Left renal cortex interstitium (tissue), 4 donors: ENCODE results near the gene CEP120. TPM values are rescaled to one million over a fixed set of nuclear protein-coding genes. Genes with fewer than 3 reads are reported as not detected.
"Not testable (repeated sequence)": the region's sequence is repeated elsewhere in the genome, so short reads cannot be mapped to it uniquely, and the experiment has no call there.

Source experiments
- DNase-seq, 4 donors: peaks; one replicate each; pipeline ENCODE4 v3.0.0-alpha.2; 2013; ENCODE audit warnings: low read depth in 4 of 4, low spot score in 2 of 4, missing footprints in 1 of 4
- polyA plus RNA-seq, 4 donors: library from polyadenylated mRNA; unstranded; fragments of 120-200 nt; gene quantifications; one replicate each; pipeline ENCODE4 v1.2.1, GENCODE V29; 2013; ENCODE audit not compliant: insufficient read length in 4 of 4

The CEP120 gene
- polyA plus RNA-seq, 4 donors: 20.8 to 24.9 (median 22.0) TPM

DNA sequence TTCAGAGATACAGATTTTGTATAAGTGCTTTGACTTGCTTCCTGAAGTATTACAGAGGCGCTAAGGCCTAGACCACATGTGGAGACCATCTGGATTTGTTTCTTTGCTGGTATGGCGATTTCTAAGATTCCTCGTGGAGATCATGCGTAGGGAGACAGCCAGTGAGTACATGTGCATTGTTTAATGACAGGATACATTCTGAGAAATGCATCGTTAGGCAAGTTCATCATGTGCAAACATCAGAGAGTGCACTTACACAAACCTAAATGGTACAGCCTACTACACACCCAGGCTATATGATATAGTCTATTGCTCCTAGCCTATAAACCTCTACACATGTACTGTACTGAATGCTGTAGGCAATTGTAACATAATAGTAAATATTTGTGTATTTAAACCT lies 16.5 kb upstream of the CEP120 start:
- no peak for DNase-seq

DNA sequence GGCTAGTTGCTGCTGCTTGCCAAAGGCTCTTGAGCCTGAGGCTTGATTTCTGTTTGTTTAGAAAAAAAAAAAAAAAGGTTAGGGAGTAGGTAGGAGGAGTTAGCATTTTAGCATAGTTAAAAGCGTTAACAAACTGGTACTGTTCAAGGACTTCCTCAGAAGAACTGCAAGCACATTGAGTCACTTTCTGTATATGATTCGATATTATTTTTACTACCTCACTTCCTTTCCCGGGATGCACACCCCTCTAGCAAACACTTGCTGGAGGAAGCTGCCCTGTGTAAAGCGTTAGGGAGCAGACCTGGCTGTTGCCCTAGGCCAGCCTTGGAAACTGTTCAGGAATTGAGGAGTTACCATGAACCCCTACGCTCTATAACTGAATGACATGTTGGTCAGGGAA lies 15.7 kb upstream of the CEP120 start:
- no peak for DNase-seq

DNA sequence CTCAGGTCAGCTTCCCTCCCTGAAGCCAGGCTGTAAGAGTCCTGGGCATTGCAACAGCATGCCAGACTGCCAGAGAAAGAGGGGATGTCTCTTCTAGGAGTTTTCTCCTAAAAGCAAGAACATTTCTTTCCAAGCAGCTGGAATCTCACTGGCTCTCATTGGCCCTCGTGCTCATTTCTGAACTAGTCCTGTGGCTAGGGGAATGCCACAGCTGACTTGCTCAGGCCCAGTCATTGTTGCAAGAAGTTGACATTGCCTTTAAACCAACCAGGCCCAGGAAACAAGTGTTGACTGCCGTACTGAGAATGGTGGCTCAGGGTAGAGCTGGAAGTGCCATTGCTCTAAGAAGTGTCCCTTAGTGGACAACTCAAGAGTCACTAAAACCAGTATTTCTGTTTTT lies 15.0 kb upstream of the CEP120 start:
- DNase-seq: no peak

DNA sequence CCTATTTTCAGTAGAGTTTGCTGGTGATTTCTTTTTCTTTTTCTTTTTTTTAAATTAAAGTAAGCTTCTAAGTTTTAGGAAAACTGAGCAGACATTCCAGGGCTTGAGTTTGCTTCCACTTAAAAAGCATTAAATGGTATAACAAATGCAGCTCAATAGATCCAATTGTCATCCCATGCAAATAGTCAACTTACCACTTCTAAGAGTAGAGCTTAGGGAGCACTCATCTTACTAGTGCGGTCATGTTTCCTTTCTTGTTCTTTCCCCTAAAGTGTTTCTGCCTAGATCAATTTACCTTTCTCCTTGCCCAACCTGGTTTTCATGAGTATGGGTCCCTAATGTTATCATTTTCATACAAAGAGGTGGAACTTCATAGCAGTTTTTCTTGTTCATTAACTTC lies 13.0 kb upstream of the CEP120 start:
- DNase-seq: no peak

DNA sequence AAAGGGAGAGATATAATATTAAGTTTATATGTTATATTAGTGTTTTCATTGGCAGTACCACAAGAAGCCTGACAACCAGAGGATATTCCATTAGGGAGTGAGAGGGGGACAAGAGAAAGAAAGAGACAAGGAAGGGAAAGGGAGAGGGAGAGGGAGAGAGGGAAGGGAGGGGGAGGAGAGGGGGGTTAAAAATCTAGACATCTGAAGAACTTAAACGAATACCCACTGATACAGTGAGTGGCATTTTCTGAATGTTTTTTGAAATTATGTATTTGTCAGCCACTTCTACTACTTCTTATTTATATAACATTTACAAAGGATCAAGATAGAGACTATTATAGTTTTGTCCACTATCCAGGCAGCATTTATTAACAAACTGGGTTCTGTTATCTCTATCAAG lies 11.6 kb upstream of the CEP120 start:
- DNase-seq: no peak

DNA sequence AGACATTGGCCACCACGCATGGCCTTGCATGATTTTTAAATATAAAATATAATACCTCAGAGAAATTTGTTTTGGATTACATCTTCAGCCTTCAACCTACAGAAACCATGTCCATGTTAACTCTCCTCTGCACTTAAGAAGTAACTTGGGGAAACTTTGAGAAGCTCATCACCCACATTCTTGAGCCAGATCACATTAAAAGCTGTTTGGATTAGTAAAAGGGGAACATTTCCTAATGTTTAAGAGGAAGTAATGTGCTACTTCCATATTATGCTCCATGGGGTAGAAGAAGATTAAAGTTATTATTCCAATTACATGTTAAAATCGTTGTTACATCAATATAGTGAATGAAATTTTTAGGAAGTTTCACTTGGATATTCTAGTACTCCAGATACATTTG lies 10.4 kb upstream of the CEP120 start:
- DNase-seq: no peak

DNA sequence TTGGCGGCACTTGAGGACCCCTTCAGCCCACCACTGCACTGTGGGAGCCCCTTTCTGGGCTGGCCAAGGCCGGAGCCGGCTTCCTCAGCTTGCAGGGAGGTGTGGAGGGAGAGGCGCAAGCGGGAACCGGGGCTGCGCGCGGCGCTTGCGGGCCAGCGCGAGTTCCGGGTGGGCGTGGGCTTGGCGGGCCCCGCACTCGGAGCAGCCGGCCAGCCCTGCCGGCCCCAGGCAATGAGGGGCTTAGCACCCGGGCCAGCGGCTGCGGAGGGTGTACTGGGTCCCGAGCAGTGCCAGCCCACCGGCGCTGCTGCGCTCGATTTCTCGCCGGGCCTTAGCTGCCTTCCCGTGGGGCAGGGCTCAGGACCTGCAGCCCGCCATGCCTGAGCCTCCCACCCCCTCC lies 7.2 kb upstream of the CEP120 start:
- DNase-seq: not testable (repeated sequence)

DNA sequence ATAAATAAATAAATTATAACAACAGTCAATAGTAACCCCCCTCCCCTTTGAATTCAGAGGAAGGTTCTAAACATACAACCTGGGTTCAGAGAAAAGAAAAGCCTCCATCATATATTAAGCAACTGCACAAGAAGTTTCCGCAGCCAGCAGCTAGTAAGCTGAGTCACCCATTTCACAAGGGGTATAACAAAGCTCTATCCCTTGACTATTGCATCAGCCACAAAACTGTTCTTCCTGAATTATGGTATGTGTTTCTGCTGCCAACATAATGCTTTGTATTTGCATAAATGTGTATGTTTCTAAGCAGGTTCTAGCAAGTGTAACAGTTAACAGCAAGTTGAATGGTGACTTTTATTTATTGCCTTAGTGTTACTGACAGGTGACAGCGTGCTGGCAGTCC lies 6.8 kb upstream of the CEP120 start:
- DNase-seq: no peak

DNA sequence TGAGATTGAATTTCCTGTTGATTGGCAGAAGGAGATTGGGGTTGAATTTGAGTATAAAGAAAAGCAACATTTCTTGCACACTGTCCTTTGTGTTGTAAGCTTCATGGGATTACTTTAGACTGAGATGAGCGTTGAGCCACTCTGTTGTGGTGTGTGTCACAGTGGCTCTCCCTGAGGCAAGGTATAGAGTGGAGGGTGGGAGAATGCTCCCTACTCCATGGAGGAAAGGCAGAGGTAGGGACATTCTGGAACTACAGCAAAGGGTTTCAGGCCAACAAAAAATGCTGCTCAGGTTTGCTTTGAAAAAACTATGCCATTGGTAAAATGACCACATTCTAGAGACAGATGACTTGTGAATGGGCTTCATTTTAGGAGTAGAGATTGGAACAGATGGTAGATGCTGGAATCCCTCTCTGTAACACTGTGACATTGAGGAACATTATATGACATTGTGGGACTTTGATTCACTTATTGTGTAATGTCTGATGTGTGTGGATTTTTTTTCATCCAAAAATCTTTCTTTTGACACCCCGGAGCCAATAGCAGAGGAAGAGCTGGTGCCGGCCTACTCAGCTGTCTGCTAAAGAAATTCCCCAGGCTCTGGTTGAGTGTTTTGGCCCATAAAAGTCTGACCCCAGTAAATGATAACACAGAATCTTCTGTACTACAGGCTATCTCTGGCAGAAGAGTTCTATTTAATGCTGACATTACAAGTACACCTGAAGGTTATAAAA lies 6.2 kb upstream of the CEP120 start:
- no peak for DNase-seq

DNA sequence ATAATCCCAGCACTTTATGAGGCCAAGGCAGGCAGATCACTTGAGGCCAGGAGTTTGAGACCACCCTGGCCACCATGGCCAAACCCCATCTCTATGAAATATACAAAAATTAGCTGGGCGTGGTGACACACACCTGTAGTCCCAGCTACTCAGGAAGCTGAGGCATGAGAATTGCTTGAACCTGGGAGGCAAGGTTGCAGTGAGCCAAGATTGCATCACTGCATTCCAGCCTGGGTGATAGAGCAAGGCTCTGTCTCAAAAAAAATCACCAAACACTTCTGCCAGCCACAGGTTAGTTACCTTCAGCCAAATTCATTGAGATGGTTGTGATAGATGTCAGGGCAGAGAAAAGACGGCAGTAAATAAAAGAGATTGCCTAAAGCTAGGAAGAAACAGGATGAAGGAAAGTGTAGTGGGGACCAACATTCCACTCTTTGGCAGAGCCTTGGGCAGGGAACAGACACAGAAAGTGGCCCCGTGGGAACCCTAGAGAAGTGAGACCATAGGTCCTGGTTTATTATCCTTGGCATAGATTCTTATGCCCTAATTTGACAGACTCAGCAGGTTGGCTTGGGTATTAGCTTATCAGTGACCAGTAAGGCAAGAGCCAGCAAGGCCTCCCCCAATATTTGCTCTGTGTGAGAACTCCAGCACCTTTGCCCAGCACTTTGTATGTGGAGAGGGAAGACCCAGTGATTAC lies 5.5 kb upstream of the CEP120 start:
- DNase-seq: no peak

DNA sequence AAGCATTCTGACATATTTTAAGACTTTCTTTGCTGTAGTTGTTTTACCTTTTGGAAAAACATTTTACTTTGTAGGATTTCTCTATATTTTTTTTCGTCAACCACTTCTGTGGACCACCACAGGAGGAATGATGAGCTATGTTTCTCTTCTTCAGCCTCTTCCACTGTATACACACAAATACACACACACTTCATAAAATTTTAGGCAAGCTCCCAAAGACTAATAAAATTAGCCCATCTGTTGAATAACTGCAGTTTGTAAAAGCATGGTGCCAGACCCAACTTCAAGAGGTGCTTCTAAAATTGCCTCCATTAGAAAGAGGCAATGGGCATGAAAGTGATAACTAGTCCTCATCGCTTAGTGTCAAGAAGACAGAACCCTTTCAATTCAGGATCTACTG lies 4.1 kb upstream of the CEP120 start:
- DNase-seq: no peak

DNA sequence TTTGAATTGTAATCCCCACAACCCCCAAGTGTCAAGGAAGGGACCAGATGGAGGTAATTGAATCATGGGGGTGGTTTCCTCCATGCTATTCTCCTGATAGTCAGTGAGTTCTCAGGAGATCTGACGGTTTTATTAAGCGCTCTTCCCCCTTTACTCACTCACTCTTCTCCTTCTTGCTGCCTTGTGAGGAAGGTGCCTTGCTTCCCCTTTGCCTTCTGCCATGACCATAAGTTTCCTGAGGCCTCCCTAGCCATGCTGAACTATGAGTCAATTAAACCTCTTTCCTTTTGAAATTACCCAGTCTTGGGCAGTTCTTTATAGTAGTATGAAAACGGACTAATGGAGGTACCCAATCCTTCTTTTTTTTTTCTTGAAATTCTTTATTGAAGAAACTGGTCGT lies 2.2 kb upstream of the CEP120 start:
- no peak for DNase-seq

DNA sequence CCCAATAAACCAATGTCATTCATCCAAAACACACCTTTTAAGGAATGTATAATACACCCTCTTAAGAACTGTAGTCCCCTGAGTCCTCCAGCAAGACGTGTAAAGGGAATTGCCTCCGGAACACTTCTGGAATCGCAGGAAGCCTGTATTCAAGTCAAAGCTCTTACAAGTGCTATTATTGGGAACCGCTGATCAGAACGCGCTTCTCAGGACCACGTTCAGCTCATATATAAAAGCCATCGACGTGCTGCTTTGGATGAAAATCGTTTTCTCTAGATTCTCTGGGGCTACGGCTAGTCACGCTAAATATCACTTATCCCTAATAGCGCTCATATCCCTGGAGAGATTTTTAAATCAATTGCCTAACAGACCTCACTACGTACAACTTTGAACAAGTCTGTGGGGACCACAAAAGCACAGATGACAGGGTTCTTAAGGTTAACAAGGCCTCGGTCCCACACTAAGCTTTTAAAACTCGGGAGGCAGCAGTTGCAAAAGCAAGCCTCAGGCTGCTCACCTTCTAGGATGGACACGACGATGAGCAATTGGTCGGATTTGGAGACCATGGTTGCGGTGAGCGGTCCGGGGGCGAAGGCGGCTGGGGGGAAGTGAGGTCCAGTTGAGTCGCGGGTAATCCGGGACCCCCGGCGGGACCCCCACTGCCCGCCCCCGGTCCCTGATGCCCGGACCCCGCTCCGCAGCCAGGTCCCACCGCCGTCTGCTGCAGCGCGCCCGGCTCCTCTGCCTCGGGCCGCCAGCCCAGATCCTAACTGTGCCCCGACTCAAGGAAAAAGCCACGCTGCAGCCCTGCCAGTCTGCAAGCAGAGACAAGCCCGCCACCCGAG lies 548 bp downstream of the CEP120 start:
- DNase-seq: peak; percentile 18 to 56 (median 42)

DNA sequence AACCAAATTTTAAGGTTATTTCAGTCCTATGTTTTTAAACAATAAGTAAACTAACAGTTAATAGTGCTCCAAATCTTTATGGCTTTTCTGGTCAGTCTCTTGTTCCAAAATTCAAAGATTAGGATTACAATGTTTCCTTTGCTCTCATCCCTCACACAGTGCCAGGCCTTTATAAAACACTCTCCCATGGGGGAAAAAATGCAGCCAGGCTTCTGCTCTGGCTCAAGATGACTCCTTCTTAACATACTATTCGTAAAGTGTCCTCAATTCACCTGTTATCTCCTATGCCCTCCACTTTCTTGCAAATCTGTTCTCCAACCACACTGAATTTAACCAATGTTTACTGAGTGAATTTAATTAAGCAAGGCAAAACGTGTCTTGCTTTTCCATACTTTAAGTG lies 1.4 kb downstream of the CEP120 start:
- DNase-seq: no peak

DNA sequence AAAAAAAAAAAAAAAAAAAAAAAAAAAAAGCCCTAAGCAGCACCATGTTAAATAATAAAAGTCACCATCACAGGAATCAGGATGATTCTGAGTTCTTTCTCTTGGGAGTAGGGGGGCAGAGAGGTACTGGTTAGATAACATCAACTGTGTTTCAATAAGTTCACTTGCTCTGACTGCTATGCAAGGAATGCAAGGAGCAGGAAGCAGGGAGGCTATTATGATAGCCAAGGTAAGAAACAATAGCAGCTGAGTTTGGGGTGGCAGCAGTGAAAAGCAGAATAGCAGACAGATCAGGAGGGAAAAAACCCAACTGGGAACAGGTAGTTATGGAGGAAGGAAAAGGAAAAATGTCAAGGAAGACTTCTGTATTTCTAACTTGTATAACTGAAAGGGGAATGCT lies 8.2 kb downstream of the CEP120 start:
- DNase-seq: no peak

DNA sequence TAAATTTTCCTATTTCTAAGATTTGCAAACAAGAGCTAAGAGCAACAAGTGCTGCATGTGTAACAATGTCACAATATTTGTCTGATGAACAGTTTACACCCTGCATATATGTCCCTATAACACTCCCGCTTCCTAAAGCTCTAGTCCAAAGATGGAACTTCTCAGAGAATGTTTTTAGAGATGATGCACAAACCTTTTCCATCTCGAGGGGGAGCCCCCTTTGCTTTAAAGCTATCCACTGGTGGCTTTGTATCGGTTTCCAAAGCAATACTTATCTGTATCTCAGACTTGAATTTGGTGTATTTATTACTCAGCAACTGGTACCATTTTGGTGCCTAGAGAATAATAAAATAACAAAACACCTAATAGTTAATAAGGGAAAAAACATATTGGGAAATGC lies 11.0 kb downstream of the CEP120 start:
- no peak for DNase-seq

DNA sequence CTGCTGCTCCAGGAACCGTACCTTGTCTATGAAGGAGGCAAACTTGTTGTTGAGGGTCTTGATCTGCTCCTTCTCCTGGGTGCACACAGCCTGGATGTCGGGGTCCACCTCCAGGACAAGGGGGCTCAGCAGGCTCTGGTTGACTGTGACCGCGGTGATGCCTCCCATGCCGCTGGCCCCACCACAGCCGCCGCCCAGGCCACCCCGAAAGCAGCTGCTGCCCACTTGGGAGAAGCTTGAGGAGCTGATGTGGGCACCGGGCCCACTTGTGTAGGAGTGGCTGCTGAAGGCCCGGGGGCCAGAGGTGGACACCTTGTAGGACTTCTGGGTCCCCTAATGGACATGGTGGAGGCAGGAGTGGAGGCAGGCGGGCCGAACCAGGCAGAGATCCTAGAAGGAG lies 21.2 kb downstream of the CEP120 start:
- DNase-seq: not testable (repeated sequence)

DNA sequence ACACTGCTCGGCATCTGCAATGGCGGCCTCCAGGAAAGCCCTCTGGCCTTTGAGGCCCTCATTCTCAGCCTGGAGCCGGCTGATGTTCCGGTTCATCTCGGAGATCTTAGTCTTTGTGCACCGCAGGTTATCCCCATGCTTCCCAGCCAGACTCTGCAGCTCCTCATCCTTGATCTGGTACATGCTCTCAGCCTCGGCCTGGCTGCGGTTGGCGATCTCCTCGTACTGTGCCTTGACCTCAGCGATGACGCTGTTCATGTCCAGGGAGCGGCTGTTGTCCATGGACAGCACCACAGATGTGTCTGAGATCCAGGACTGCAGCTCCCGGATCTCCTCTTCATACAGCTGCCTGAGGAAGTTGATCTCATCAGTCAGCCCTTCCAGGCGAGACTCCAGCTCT lies 21.9 kb downstream of the CEP120 start:
- DNase-seq: no peak

DNA sequence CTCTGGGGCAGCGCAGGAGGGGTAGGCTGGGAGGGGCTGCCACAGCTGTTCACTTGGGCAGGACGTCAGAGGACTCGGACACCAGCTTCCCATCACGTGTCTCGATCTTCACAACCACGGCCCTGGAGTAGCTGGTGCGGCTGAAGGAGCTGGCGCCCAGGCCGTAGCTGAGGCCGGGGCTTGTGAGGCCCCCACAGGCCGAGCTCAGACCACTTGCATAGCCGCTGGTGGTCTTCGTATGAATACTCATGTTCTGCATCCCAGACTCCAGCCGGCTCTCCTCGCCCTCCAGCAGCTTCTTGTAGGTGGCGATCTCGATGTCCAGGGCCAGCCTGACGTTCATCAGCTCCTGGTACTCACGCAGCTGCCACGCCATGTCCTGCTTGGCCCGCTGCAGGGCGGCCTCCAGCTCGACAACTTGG lies 22.3 kb downstream of the CEP120 start:
- not testable (repeated sequence) for DNase-seq

DNA sequence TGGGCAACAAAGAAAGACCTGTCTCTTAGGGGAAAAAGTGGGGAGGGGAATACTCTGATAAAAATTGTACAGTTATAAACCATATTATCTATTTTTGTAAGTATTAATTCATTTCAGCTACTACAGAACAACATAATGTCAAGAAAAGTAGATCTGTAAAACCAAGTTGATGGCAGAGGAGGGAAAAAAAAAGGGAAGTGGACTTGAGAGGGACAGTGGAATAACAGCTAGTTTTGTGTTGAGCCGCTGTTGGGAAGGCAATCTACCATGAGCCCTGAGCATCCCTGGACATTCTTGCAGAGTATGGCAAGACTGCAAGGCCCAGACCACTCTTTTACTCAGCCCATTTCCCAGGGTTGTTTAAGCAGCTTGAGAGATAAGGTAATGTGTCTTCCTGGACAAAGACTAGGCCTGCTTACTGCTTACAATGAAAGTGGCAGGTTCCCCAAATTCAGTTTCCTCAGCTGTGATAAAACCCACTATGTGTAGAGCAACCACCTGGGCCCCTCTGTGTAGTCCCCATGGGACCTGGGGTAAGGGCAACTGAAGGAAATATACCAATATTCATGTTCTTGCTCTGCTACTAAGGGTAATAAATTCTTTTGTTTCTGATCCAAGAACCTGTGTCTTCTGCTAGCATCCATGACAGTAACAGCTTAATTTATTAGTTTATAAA lies 25.0 kb downstream of the CEP120 start:
- no peak for DNase-seq

DNA sequence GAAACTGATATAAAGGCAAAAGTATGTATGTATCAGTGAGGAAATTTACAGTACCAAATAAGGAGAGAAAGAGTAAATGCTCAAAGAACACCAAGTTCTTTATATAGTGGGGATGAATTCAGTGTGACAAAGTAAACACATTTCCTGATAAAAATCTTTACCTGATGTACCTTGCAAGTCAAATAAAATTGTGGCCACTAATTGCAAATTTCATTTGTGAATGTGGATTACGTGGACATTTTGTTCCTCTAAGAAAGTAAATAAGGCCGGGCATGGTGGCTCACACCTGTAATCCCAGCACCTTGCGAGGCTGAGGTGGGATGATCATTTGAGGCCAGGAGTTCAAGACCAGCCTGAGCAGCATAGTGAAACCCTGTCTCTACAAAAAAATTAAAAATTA lies 25.7 kb downstream of the CEP120 start:
- no peak for DNase-seq
